ENCODE results near the gene MPRIP.

MPRIP gene

GRCh38 chr17:17091276-17091675, 49.0 kb downstream of the MPRIP start:
- DNase-seq, result no peak

- DNase-seq, result no peak
Observed at GRCh38 chr17:17091856-17092756, 49.8 kb downstream of the MPRIP start.

GRCh38 chr17:17093764-17094163, 51.5 kb downstream of the MPRIP start:
- no peak for DNase-seq

- no peak for DNase-seq
Observed at GRCh38 chr17:17096438-17097178, 54.4 kb downstream of the MPRIP start.

- no peak for DNase-seq
Observed at GRCh38 chr17:17097763-17098345, 55.6 kb downstream of the MPRIP start.

- no peak for DNase-seq
Observed at GRCh38 chr17:17098551-17099179, 56.4 kb downstream of the MPRIP start.

DNA sequence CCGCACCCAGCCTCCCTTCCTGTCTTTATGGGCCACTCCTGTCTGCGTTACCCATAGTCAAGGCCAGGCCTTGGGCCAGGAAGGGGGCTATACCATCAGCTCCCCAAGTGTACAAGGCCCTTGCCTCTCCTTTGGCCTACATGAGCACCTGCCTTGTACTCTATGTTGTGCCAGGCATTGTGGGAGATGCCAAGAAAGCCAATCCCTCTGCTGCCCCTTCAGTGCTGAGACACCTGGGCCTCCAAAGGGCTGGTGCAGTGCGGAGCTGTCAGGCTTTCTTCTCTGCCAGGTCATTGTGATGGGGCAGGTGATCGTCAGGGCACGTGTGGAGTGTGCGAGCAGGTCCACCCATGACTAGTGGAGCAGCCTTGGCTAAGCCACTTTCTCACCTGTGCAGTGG, 59.9 kb downstream of the MPRIP start:
- no peak for DNase-seq

DNA sequence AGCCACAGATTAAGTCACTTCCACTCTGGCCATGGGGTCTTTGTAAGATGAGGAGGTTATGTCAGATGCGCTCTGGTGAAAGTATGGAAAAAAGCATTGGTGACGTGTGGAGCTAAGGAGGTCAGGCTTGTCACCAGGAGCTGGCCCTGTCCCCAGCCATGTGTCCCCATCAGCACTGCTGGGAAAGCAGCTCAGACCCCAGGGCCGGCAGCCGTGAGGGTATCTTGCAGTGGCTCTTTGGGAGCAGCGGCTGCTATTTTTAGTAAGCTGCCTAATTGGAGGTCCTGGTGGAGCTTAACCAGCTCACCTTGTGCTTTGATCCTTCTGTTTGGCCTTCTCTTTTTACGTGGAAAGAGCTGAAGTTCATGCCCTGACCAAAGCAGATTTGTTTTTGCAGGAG, 60.9 kb downstream of the MPRIP start:
- no peak for DNase-seq

DNA sequence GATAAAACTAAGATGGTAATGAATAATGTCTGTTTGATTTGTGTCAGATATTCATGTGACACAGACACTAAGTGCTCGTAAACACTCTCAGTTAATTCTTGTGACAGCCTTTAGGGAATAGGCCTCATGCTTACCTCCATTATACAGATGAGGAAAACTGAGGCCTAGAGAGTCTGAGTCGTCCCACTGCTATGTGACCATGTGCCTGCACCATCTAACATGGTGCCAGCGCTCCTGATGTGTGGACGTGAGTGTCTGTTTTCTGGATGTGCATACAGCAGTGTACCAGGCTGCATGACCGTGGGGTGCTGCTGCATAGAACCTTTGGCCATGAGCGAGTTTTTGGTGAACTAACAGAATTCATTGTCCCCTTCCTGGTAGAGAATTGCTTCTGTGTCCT, 61.8 kb downstream of the MPRIP start:
- no peak for DNase-seq

DNA sequence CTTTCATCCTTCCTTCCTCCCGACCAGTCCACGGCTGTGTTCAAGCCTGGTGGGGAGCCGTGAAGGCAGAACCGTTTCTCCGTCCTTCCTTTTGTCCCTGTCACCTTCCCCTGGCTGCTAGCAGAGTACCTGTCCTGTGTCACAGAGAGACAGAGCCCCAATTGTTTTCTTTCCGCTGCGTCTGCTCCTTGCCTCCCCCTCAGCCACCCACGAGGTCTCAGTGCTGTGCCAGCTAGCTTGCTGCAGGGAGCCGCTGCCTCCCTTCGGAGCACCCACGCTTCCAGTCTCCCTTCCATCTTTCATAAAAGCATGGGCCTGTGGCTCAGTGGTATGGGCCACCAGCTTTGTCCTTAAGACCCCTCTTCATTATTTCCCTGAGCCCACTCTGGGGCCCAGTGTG, 62.2 kb downstream of the MPRIP start:
- DNase-seq, result no peak

- no peak for DNase-seq
Observed at GRCh38 chr17:17105976-17106375, 63.7 kb downstream of the MPRIP start.

DNA sequence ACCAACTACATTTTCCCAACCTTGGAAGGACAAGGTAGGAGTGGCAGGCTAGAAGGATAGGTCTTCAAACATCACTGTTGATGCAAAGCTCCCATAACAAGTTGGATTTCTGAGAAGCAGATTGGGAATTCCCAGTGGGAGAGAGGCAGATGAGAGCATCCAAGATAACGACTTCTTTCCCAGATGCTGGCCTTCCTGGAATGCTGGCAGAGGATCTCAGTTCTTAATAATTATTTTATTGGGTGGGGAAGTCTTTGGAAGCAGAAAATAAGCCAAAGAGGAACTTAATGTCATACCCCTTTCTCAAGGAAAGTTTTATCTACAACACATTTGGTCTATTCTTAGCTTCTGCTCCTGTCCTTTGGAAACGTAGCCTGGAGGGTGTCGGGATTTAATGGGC, 64.5 kb downstream of the MPRIP start:
- DNase-seq, result no peak

GRCh38 chr17:17107281-17107680, 65.0 kb downstream of the MPRIP start:
- no peak for DNase-seq

GRCh38 chr17:17107891-17108431, 65.7 kb downstream of the MPRIP start:
- DNase-seq, result no peak

DNA sequence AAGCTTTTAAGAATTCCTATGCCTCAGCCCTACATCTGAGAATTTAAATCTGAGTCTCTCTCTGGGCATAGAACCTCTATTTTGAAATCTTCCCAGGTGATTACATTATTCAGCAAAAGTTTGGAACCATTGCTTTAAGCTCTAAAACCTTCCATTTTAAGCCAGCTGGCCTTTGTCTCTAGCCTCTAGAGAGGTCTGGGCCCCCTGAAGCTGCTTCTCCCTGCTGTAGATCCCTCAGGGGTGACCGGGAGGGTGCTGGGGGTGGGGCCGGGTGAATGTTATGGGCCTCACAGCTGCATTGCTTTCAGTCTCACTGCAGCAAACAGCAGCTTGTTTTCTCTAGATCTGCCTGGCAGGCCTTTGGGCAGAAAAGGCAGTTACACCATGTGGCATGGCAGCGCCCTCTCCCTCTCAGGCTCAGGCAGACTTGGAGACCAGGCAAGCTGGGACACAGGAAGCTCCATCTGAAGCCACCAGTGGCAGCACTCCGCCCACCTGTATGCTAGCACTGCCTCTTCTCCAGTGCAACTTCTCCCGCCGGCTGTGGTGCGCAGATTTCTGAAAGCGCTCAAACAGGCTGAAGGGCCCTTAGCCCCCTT, 66.3 kb downstream of the MPRIP start:
- no peak for DNase-seq

DNA sequence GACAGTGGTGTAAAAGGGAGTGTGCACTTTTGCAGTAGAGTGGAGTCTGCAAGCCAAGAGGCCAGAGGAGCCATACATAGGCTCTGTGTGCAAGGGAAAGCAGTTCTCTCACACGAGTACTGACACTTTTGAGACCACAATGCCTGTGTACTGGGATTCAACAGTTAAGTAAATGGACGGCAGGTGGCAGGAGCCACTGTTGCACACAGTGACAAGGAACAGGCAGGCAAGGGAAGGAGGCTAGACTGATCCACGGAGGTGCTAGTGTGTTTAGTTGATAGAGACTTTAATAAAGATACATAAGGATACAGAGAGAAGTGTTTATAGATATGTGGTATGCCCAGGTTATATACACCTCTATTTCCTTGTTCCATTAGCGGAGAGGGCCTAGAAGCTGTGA, 67.0 kb downstream of the MPRIP start:
- DNase-seq, result no peak

DNA sequence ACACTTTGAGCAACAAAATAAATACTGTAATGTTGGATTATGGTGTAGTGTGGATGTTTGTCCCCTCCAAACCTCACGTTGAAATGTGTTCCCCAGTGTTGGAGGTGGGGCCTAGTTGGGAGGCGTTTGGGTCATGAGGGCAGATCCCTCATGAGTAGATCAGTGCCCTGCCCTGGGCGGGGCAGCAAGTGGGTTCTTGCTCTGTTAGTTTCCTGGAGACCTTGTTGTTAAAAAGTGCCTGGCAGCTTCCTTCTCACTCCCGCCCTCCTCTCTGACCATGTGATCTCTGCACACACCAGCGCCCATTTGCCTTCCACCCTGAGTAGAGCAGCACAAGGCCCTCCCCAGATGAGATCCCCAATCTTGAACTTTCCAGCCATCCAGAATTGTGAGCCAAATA, 67.7 kb downstream of the MPRIP start:
- DNase-seq, result no peak

- no peak for DNase-seq
Observed at GRCh38 chr17:17110520-17110919, 68.3 kb downstream of the MPRIP start.

DNA sequence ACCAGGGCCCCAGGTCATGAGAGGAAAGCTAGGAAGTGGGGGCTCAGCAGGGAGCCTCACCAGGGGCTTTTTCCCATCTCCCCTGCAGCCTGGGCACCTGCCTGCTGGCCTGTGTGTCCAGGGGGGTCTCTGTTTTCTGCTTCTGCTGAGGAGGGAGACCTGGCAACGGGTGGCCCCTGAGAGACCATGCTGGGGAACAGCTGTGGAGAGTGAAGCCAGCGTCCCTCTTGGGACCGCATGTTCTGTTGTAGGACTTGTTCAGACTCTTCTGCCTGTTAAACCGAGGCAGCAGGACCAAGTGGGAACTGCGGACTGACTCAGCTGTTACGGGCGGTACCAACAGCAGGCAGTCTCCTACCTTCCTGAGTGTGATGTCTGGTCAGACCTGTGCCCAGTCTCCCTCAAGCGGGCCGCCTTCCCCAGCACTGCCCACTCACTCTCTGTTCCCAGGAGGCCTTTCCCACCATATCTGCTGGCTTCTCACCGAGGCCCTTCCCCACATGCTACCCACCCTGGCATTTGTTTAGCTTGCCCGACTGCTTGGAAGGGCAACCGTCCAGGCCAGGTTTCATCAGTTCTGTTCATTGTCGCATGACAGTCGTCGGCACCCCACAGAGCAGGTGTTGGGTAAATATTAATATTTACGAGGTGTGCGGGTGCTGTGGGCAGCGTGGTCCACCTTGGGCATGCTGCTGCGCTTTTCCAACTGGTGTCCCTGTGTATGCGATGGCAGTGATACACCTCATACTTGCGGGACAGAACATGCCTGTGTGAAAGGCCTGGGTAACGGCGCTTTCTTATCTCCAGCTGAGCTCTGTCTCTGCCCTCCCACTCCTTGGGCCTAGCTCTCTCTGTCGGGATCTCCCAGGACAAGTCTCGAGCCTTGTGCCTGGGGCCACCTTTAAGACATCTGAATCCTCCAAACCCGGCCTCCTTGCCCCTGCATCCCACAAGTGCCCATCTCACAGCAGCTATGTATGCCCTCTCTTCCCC, 69.4 kb downstream of the MPRIP start:
- DNase-seq, result no peak

GRCh38 chr17:17112628-17113200, 70.5 kb downstream of the MPRIP start:
- DNase-seq, result no peak
